CD4-positive, alpha-beta T cell treated with Interferon gamma for 1 hour (primary cell): Measurements from ENCODE around the gene IDUA.
"Not testable (repeated sequence)": the region's sequence is repeated elsewhere in the genome, so short reads cannot be mapped to it uniquely, and the experiment has no call there.

Experiments used
- DNase-seq: peaks from one replicate; pipeline ENCODE4 v3.0.0-alpha.2; 2020

IDUA gene

GRCh38 chr4:1033840-1034551 lies 47.2 kb downstream of the IDUA start:
- DNase-seq = no peak

- DNase-seq = no peak
Measured at GRCh38 chr4:1035510-1035909, 48.7 kb downstream of the IDUA start.

GRCh38 chr4:1036095-1036494 lies 49.3 kb downstream of the IDUA start:
- no peak for DNase-seq

GRCh38 chr4:1036976-1037810 lies 50.3 kb downstream of the IDUA start:
- DNase-seq = no peak

- no peak for DNase-seq
Measured at GRCh38 chr4:1038948-1039492, 52.2 kb downstream of the IDUA start.

GRCh38 chr4:1039493-1040343 lies 52.9 kb downstream of the IDUA start:
- DNase-seq = no peak

- no peak for DNase-seq
Measured at GRCh38 chr4:1040344-1041146, 53.7 kb downstream of the IDUA start.

GRCh38 chr4:1041147-1041935 lies 54.5 kb downstream of the IDUA start:
- no peak for DNase-seq

GRCh38 chr4:1041936-1042330 lies 55.1 kb downstream of the IDUA start:
- DNase-seq = no peak

- DNase-seq = no peak
Measured at GRCh38 chr4:1042352-1043055, 55.7 kb downstream of the IDUA start.

GRCh38 chr4:1043162-1043561 lies 56.3 kb downstream of the IDUA start:
- DNase-seq = no peak

- DNase-seq = peak; percentile 76
Measured at GRCh38 chr4:1043651-1044468, 57.0 kb downstream of the IDUA start.

GRCh38 chr4:1044469-1045192 lies 57.8 kb downstream of the IDUA start:
- no peak for DNase-seq

- DNase-seq = no peak
Measured at GRCh38 chr4:1045193-1045594, 58.4 kb downstream of the IDUA start.

- no peak for DNase-seq
Measured at GRCh38 chr4:1045595-1046201, 58.9 kb downstream of the IDUA start.

GRCh38 chr4:1046581-1047011 lies 59.8 kb downstream of the IDUA start:
- DNase-seq = not testable (repeated sequence)

- no peak for DNase-seq
Measured at GRCh38 chr4:1047106-1047975, 60.5 kb downstream of the IDUA start.
